ENCODE data around the gene SH2D3C.

SH2D3C gene

GRCh38 chr9:127738666-127739065 is 39.8 kb downstream of the SH2D3C start:
- no peak overlapping the region for H3K27ac ChIP-seq
- TF ChIP-seq, protein P1, sequence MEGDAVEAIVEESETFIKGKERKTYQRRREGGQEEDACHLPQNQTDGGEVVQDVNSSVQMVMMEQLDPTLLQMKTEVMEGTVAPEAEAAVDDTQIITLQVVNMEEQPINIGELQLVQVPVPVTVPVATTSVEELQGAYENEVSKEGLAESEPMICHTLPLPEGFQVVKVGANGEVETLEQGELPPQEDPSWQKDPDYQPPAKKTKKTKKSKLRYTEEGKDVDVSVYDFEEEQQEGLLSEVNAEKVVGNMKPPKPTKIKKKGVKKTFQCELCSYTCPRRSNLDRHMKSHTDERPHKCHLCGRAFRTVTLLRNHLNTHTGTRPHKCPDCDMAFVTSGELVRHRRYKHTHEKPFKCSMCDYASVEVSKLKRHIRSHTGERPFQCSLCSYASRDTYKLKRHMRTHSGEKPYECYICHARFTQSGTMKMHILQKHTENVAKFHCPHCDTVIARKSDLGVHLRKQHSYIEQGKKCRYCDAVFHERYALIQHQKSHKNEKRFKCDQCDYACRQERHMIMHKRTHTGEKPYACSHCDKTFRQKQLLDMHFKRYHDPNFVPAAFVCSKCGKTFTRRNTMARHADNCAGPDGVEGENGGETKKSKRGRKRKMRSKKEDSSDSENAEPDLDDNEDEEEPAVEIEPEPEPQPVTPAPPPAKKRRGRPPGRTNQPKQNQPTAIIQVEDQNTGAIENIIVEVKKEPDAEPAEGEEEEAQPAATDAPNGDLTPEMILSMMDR (IDR thresholded peaks at IDR 0.05), result no peak
- H3K79me2 ChIP-seq, result no peaks in the 10 kb centered on the region
- no peaks in the 10 kb centered on the region for H3K36me3 ChIP-seq (ENCODE audit: control insufficient read depth, insufficient read depth, low read length)
- no peaks in the 10 kb centered on the region for H3K4me1 ChIP-seq
- H3K9ac ChIP-seq, result no peak overlapping the region
- no peak overlapping the region for H3K4me2 ChIP-seq (ENCODE audit: low read length)
- H3K4me3 ChIP-seq (ENCODE audit: low read depth, low read length), result no peak overlapping the region
- no peaks in the 10 kb centered on the region for H3K27me3 ChIP-seq (ENCODE audit: control insufficient read depth, insufficient read depth, low read length)
- no peak overlapping the region for H2AFZ ChIP-seq
- no peaks in the 10 kb centered on the region for H3K9me3 ChIP-seq (ENCODE audit: control insufficient read depth, low read length)

DNA sequence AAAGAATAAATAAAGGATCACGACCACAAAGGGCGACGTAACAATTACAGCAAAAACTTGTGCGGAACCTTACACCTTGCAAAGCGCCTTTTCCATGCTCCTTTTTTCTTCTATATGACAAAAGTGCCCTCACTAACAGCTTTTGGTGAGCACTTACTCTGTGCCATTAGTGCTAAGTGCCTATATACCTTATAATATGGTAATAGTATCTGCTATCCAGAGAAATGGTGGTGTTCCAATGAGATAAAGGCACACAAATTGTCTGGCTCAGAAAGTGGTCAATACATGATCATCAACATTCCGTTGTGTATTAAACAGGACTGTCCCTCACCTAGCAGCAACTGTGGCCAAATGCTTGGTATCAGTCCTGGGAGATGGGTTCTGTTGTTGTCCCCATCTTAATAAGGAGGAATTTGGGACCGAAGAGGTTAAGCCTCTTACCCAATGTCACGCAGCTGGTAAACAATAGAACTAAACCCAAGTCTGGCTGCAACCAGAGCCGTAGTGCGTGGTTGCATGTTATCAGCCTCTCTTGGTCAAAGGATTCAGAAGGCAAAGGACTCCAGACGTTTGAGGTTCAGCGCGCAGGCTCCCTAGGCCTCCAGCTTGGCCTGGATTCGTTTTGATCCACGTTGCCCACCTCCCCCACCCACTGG is 42.8 kb downstream of the SH2D3C start:
- Histone ChIP-seq H3K4me2 (ENCODE audit: low read length) (peak overlapping the region; percentile 32), H3K27ac (peak overlapping the region; percentile 56), H3K4me3 (ENCODE audit: low read depth, low read length) (no peak overlapping the region), H3K9ac (no peak overlapping the region), H3K9me3 (ENCODE audit: control insufficient read depth, low read length) (no peaks in the 10 kb centered on the region), H3K79me2 (no peaks in the 10 kb centered on the region), H3K27me3 (ENCODE audit: control insufficient read depth, insufficient read depth, low read length) (no peaks in the 10 kb centered on the region), H2AFZ (no peak overlapping the region), H3K4me1 (no peaks in the 10 kb centered on the region), H3K36me3 (ENCODE audit: control insufficient read depth, insufficient read depth, low read length) (no peaks in the 10 kb centered on the region)
- TF ChIP-seq, protein P1 (IDR thresholded peaks at IDR 0.05), result no peak

DNA sequence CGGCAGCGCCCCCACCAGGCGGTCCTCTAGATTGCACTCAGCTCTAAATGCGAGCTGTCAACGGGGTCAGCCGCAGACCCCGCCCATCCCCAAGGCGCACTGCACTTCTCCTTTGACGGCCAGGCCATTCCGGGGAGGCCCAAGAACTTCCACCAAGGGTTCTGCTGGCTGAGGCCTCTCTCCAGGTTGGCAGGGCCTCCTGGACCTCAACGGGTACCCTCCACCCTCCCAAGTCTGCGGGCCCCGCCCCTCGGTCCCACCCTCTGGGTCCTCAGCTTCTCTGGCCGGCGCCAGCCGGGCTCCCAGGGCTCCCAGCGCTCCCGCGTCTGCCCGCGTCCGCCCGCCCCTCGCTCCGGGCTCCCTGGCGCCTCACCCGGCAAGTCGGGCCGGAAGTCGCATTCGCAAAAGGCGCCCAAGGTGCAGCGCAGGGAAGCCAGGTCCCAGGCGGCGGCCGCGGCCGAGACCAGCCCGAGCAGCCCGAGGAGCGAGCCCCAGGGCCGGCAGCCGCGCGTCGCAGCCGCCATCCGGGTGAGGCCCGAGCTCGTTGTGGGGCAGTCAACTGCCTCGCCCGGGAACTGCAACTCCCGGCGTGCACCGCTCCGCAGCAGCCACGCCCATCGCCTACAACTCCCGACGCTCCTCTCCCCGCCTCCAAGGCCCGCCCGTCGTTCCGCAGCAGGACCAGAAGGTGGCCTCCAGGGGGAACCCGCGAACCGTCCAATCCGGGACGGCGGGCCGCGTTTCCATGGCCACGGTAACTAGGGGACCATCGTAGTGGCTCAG is 43.5 kb downstream of the SH2D3C start, which contains the start of gene TOR2A:
Gene TOR2A (minus strand): TSS at position 548 of the 783 bp plus-strand sequence. CDS start 24 bp downstream, at position 524.
- H3K79me2 ChIP-seq, result no peaks in the 10 kb centered on the region
- H3K27me3 ChIP-seq (ENCODE audit: control insufficient read depth, insufficient read depth, low read length), result no peaks in the 10 kb centered on the region
- H3K4me2 ChIP-seq (ENCODE audit: low read length), result peak within 1 kb of the TSS; percentile 92
- TF ChIP-seq, protein P1 (IDR thresholded peaks at IDR 0.05), result peak; percentile 86
- H3K36me3 ChIP-seq (ENCODE audit: control insufficient read depth, insufficient read depth, low read length), result no peaks in the 10 kb centered on the region
- H2AFZ ChIP-seq, result peak within 1 kb of the TSS; percentile 95
- H3K4me3 ChIP-seq (ENCODE audit: low read depth, low read length), result peak within 1 kb of the TSS; percentile 74
- H3K9ac ChIP-seq, result peak within 1 kb of the TSS; percentile 46
- peak within 1 kb of the TSS; percentile 85 for H3K27ac ChIP-seq
- H3K4me1 ChIP-seq, result no peaks in the 10 kb centered on the region
- no peaks in the 10 kb centered on the region for H3K9me3 ChIP-seq (ENCODE audit: control insufficient read depth, low read length)

GRCh38 chr9:127734247-127734746 is 44.2 kb downstream of the SH2D3C start:
- Histone ChIP-seq H3K9ac (peak overlapping the region; percentile 46), H3K4me1 (no peaks in the 10 kb centered on the region), H3K4me3 (ENCODE audit: low read depth, low read length) (peak overlapping the region; percentile 74), H3K27ac (peak overlapping the region; percentile 85), H3K79me2 (no peaks in the 10 kb centered on the region), H3K9me3 (ENCODE audit: control insufficient read depth, low read length) (no peaks in the 10 kb centered on the region), H3K4me2 (ENCODE audit: low read length) (peak overlapping the region; percentile 92), H3K36me3 (ENCODE audit: control insufficient read depth, insufficient read depth, low read length) (no peaks in the 10 kb centered on the region), H3K27me3 (ENCODE audit: control insufficient read depth, insufficient read depth, low read length) (no peaks in the 10 kb centered on the region), H2AFZ (peak overlapping the region; percentile 95)
- TF ChIP-seq, protein P1 (IDR thresholded peaks at IDR 0.05), result no peak
